ENCODE results near the gene REC114. TPM values are rescaled to one million over a fixed set of nuclear protein-coding genes. Genes with fewer than 3 reads are reported as not detected.
"Not testable (repeated sequence)": the region's sequence is repeated elsewhere in the genome, so short reads cannot be mapped to it uniquely, and the experiment has no call there.

The REC114 gene
- polyA plus RNA-seq, 3 donors: not detected

DNA sequence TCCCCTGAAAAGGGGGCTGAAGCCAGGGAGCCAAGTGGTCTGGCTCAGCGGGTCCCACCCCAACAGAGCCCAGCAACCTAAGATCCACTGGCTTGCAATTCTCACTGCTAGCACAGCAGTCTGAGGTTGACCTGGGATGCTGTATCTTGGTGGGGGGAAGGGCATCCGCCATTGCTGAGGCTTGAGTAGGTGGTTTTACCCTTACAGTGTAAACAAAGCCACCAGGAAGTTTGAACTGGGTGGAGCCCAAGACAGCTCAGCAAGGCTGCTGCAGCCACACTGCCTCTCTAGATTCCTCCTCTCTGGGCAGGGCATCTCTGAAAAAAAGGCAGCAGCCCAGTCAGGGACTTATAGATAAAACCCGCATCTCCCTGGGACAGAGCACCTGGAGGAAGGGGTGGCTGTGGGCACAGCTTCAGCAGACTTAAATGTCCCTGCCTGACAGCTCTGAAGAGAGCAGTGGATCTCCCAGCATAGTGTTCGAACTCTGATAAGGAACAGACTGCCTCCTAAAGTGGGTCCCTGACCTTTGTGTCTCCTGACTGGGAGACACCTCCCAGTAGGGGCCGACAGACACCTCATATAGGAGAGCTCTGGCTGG is 5.3 kb downstream of the REC114 start:
- WGBS, 3 donors: 52 to 78% (median 77%) methylated on average over 5 of the region's 5 CpGs

DNA sequence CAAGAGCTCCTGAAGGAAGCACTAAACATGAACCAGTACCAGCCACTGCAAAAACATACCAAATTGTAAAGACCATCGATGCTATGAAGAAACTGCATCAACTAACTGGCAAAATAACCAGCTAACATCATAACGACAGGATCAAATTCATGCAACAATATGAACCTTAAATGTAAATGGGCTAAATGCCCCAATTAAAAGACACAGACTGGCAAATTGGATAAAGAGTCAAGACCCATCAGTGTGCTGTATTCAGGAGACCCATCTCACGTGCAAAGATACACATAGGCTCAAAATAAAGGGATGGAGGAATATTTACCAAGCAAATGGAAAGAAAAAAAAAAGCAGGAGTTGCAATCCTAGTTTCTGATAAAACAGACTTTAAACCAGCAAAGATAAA is 7.0 kb downstream of the REC114 start:
- 73 to 93% (median 85%) methylated on average over 2 to 3 of the region's 3 CpGs for WGBS, 3 donors
- H3K27ac ChIP-seq (ENCODE audit: low read depth, low read length): not testable (repeated sequence)

More for the DNA sequence above, 5.3 kb downstream of the REC114 start:
- not testable (repeated sequence) for H3K27ac ChIP-seq (ENCODE audit: low read depth, low read length)

DNA sequence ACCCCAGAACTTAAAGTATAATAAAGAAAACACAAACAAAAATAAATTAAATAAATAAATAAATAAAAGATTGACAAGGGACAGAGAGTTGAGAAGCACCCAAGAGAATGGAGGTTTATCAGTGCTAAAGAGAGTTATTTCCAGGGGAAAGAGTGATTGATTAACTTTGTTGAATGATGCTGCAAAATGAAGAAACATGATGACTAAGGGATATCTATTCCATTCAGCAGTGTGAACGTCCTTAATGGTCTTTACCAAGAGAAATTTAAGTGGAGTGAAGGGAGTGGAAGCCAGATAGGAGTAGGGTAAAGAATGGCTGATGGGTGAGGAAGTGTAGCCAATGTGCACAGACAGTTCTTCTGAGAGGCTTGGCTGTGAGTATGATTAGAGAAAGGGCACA is 11.1 kb downstream of the REC114 start:
- WGBS, 3 donors: 5 to 14% (median 10%) methylated on average over 1 of the region's 1 CpG
- no peak overlapping the region for H3K27ac ChIP-seq (ENCODE audit: low read depth, low read length)

DNA sequence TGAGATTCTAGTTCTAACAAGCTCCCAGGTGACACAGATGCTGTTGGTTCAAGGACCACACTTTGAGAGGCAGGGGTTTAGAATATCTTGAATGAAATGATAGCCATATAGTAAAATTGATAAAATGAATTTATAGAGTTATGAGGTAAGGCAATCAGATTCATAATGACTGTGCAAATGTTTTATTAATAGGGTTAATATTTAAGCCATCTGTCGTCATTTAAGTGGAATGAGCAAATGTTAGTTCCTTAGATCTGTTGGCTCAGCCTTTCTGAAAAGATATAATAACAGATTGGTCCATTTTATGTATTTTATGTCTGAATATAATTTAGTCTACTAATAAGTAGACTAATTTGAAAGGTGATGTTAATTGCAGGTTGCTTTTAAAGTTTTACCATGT is 12.9 kb downstream of the REC114 start:
- WGBS, 3 donors: 34 to 84% (median 80%) methylated on average over 1 of the region's 1 CpG
- no peak overlapping the region for H3K27ac ChIP-seq (ENCODE audit: low read depth, low read length)

DNA sequence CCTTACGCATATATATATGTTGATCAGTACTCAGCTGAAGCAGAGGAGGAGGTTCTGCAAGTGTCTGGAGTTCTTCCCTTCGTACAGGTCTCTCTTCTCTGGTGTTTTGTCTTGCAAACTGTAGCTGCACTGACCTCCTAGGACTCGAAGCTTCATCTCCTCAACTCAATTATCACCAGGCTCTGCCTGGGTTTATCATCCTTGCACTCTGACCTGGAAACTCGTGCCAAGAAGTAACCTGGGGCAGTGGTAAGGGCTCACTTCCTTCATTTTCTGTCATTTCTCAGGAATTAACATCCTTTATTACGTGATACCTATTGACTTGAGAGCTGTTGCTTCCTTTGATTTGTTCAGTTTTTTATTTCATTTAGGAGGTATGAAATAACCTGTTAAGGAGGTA is 14.4 kb downstream of the REC114 start:
- 57 to 58% (median 58%) methylated on average over 5 of the region's 5 CpGs for WGBS, 3 donors
- no peak overlapping the region for H3K27ac ChIP-seq (ENCODE audit: low read depth, low read length)

DNA sequence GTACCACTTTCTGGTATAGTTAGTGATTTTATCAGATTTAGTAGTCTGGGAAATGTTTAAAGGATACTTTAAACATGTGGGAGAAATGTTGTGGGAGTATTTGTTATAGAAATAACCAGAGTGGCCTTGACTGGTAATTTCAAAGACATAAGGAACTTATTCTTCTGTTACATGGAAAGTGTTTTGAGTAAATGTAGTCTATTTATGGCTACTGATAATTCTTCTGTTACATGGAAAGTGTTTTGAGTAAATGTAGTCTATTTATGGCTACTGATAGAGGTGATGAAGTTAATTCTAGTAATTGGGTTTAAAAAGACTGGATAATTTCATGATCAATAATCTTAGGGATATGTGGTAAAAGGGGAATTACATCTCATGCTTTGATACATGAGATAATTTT is 17.7 kb downstream of the REC114 start:
- no peak overlapping the region for H3K27ac ChIP-seq (ENCODE audit: low read depth, low read length)

DNA sequence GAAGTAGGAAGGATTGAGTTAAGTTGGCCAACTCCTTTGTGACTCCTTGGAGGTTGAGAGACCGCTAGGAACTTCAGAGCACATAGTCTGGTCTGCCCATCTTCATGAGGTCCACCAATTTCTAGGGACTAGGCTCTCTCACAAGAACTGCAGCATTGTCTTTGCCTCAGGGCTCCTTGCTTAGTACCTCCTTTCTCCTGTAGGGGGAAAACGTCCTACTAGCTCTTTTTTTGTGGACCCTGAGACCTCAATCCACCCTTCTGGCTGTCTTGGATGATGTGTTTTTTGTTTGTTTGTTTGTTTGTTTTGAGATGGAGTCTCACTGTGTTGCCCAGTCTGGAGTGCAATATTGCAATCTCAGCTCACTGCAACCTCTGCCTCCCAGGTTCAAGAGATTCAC is 21.6 kb downstream of the REC114 start:
- no peak overlapping the region for H3K27ac ChIP-seq (ENCODE audit: low read depth, low read length)
- WGBS, 3 donors: 38 to 48% (median 47%) methylated on average over 2 of the region's 2 CpGs

DNA sequence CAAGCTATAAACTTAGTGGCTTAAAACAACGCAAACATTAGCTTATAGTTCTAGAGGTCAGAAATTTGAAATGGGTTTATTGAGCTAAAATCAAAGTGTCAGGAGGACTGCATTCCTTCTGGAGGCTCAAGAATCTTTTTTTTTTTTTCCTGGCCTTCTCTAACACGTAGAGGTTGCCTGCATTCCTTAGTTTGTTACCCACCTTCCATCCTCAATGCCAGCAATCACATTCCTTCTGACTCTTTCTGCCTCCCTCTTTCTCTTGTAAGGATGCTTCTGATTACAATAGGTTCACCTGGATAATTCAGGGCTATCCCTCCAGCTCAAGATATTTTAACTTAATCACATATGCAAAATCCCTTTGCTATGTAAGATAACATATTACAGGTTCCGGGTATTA is 24.8 kb downstream of the REC114 start:
- H3K27ac ChIP-seq (ENCODE audit: low read depth, low read length): no peak overlapping the region
- WGBS, 3 donors: 60 to 65% (median 62%) methylated on average over 3 of the region's 3 CpGs

DNA sequence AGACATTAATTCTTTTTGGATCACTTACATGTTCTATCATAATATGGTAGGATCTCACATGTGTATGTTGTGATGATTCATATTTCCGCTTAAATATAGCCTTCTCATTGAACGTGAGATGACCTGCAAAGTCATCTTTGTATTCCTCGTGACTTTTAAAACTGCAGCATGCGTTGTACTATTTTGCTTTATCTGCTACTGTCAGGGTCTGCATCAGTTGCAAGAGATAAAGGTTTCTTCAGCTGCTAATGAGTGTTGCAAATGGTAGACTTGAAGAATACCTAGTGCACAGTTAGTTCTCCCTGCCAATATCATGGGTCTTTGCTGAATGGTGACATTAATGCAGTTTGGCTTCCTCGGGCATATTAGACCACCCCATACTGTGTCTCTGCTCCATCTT is 31.8 kb downstream of the REC114 start:
- H3K27ac ChIP-seq (ENCODE audit: low read depth, low read length): no peak overlapping the region
- 79 to 90% (median 87%) methylated on average over 5 of the region's 5 CpGs for WGBS, 3 donors

DNA sequence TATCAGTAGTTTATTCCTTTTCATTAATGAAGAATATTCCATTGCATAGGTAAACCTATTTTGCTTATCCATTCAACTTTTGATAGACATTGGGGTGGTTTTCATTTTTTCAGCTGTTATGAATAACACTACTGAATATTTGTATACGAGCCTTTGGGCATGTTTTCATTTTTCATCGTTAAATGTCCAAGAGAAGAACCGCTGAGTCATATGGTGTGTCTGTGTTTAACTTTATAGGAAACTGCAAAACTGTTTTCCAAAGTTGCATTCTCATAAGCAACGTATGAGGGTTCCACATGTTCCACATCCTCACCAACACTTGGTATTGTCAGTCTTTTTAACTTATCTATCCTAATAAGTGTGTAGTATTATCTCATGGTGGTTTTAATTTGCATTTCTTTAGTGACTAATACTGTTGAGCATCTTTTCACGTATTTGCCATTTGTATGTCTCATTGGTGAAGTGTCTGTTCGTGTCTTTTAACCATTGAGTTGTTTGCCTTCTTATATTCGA is 33.8 kb downstream of the REC114 start:
- H3K27ac ChIP-seq (ENCODE audit: low read depth, low read length): no peak overlapping the region
- WGBS, 3 donors: 87 to 91% (median 90%) methylated on average over 7 of the region's 7 CpGs

DNA sequence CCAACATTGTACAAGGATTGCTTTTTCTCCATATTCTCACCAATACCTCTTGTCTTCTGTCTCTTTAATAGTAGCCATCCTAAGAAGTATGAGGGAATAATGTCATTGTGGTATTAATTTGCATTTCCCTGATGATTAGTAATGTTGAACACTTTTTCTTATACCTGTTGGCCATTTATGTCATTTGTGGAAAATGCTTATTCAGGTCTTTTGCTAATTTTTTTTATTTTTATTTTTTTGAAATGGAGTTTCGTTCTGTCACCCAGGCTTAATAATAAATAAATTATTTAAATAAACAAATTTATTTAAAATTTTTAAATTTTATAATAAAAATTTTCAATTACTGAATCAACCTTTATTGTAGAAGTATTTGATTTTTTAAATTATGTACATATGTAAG is 37.1 kb downstream of the REC114 start:
- no peak overlapping the region for H3K27ac ChIP-seq (ENCODE audit: low read depth, low read length)
- 71 to 87% (median 83%) methylated on average over 1 of the region's 1 CpG for WGBS, 3 donors

DNA sequence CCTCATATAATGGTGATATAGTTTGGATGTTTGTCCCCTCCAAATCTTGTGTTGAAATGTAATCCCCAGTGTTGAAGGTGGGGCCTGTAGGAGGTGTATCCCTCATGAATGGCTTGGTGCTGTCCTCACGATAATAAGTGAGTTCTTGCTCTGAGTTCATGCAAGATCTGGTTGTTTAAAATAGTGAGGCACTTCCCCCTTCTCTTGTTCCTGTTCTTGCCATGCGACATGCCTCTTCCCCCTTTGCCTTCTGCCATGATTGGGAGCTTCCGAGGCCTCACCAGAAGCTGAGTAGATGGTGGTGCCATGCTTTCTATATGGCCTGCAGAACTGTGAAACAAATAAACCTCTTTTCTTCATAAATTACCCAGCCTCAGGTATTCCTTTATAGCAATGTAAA is 39.2 kb downstream of the REC114 start:
- no peak overlapping the region for H3K27ac ChIP-seq (ENCODE audit: low read depth, low read length)
- 46 to 67% (median 58%) methylated on average over 3 of the region's 3 CpGs for WGBS, 3 donors

DNA sequence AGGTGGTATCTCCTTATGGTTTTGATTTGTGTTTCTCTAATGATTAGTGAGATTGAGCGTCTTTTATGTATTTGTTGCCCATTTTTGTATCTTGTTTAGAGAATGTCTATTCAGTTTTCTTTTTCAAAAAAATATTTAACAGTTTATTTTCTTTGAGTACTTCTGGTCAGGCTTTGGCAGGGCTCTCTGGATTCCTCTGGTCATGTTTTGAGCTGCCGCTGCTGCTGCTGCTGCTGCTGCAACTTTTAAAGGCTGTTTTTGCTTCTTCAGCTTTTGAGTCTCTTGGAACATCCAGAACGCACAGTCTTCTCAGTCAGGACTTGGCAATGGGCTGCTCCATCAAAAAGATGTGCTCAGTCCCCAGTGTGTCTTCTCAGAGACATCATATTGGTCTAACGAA is 40.1 kb downstream of the REC114 start:
- H3K27ac ChIP-seq (ENCODE audit: low read depth, low read length): no peak overlapping the region
- 72 to 80% (median 76%) methylated on average over 4 of the region's 4 CpGs for WGBS, 3 donors

DNA sequence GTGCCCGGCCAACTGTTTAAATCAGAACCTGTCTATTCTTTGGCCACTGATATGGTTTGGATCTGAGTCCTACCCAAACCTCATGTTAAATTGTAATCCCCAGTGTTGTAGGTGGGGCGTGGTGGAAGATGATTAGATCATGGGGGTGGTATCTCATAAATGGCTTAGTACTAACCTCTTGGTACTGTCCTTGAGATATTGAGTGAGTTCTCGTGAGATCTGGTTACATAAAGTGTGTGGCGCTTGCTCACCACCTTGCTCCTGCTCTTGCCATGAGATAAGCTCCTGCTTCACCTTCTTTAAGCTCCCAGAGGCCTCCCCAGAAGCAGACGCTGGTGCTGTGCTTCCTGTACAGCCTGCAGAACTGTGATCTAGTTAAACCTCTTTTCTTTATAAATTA is 42.4 kb downstream of the REC114 start:
- WGBS, 3 donors: 58 to 79% (median 77%) methylated on average over 5 of the region's 5 CpGs
- no peak overlapping the region for H3K27ac ChIP-seq (ENCODE audit: low read depth, low read length)

DNA sequence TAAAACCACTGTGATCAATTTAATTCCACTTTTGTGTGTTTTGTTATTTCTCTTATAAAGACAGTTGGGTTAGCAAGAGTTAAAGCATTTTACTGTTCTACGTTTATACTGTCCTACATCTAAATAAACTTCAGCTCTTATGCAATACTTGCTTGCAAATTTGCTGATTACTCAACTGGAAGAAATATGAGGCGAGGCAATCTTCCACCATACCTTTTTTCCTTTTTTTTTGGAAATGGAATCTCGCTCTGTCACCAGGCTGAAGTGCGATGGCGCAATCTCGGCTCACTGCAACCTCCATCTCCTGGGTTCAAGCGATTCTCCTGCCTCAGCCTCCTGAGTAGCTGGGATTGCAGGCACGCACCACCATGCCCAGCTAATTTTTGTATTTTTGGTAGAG is 42.9 kb downstream of the REC114 start:
- not testable (repeated sequence) for H3K27ac ChIP-seq (ENCODE audit: low read depth, low read length)
- 51 to 74% (median 58%) methylated on average over 8 of the region's 8 CpGs for WGBS, 3 donors

DNA sequence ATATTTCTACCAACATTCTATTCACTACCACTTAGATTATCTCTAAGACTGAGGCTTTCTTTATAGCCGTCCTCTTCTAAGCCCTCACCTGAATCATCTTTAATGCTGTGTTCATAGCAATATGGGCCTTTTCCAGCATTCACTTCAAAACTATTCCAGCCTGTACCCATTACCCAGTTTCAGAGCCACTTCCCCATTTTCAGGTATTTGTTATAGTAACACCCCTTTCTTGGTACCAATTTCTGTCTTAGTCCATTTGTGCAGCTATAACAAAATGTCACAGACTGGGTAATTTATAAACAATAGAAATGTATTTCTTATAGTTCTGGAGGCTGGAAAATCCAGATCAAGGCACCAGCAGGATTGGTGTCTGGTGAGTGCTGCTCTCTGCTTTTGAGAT is 45.7 kb downstream of the REC114 start:
- no peak overlapping the region for H3K27ac ChIP-seq (ENCODE audit: low read depth, low read length)
- 62 to 94% (median 80%) methylated on average over 1 of the region's 1 CpG for WGBS, 3 donors

DNA sequence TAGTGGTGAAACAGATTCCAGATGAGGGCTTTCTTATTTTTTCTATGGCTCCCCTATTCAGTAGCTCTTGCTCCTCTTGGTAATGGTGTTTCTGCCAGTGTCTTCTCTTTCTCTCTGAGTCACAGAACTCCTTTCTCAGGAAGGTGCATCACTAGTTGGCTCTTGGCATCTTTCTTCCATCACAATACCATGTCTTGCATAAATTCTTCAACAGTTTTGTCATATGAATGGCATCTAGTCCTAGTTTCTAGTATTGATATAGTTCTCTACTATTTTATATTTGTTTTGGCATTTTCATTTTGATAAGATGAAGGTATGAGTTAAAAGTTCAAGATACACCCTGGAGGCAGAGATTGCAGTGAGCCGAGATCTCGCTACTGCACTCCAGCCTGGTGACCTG is 51.0 kb downstream of the REC114 start:
- H3K27ac ChIP-seq (ENCODE audit: low read depth, low read length): no peak overlapping the region
- WGBS, 3 donors: 92 to 98% (median 98%) methylated on average over 2 of the region's 2 CpGs

DNA sequence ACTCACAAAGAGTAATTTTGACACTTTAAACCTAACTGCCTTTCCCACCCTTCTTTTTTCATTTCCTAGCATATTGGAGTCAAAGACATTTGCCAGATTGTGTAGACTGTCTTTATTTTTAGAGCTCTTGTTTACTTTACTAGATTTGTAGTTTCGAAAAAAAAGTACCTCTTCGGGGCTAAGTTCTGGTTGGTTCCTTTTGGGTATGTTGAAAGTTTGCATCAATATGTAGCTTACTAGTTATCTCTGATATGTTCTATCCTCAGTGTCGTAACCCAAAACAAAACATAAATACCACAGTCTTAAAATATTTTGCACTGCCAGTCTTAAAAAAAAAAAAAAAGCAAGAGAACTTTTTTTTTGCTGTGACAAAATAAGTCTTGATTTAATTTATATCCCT is 52.2 kb downstream of the REC114 start:
- 51 to 74% (median 64%) methylated on average over 3 of the region's 3 CpGs for WGBS, 3 donors
- no peak overlapping the region for H3K27ac ChIP-seq (ENCODE audit: low read depth, low read length)

DNA sequence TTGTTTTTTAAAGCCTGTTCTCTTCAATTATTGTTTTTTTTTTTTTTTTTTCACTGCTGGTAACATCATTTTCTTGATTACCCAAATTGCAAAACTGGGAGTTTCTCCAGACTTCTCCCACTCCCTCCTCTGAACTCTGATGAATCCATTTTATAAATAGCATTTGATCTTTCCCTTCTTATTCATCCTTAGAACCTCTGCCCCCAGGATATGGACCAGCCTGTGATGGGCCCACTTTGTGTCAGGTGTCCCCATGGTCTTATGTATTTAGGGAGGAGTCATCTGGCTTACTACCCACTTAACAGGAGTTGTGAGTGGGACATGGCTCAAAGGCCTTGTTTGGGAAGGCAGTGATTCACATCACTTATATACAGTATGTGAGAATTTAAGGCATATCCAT is 57.7 kb downstream of the REC114 start:
- H3K27ac ChIP-seq (ENCODE audit: low read depth, low read length): no peak overlapping the region

DNA sequence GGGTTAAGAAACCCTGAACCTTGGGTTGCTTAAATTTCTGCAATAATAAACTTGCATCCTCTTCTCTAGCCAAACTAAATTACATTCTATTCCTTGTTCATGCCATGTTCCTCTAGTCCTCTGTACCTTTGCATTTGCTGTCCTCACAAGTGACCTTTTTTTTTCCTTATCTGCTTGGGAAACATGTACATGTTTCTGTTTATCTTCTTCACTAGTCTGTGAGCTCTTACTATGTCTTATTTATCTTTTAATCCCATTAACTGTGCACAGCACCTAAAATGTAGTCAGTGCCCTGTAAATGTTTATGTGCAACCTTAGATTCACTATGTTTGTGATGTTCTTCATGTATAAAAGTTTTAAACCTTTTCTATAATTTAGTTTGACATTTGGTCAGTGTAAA is 61.9 kb downstream of the REC114 start:
- H3K27ac ChIP-seq (ENCODE audit: low read depth, low read length): no peak overlapping the region

DNA sequence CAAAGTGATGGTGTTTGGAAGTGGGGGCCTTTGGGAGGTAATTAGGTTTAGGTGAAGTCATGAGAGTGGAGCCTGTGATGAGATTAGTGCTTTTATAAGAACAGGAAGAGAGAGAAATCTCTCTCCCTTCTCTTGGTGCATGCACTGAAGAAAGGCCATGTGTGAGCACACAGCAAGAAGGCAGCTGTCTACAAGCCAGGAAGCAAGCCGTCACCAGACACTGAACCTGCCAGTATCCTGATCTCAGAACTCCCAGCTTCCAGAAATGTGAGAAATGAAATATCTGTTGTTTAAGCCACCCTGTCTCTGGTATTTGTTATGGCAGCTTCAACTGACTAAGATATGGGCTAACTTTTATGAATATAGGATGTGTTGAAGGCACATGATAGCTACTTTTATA is 72.6 kb downstream of the REC114 start:
- no peak overlapping the region for H3K27ac ChIP-seq (ENCODE audit: low read depth, low read length)
- WGBS, 3 donors: 58 to 89% (median 77%) methylated on average over 1 of the region's 1 CpG
